Activated CD4-positive, alpha-beta T cell treated with anti-CD3 and anti-CD28 coated beads, Interleukin-2, amount 50 U/mL, for 16 hours (primary cell): Measurements from ENCODE around the gene RNASEH2C.
"Not testable (repeated sequence)": the region's sequence is repeated elsewhere in the genome, so short reads cannot be mapped to it uniquely, and the experiment has no call there.

Experiments
- DNase-seq: peaks from one replicate; pipeline ENCODE4 v3.0.0-alpha.2; 2020

Gene RNASEH2C

GRCh38 chr11:65716774-65717405, 3.7 kb downstream of the RNASEH2C start:
- no peak for DNase-seq

- no peak for DNase-seq
These were observed 4.3 kb downstream of the RNASEH2C start for GRCh38 chr11:65716302-65716701.

GRCh38 chr11:65714433-65714832, 6.2 kb downstream of the RNASEH2C start:
- DNase-seq = no peak

GRCh38 chr11:65713212-65713969, 7.2 kb downstream of the RNASEH2C start:
- no peak for DNase-seq

- DNase-seq = no peak
These were observed 7.9 kb downstream of the RNASEH2C start for GRCh38 chr11:65712633-65713076.

- DNase-seq = peak; percentile 98
These were observed 8.6 kb downstream of the RNASEH2C start, which contains the start of gene KAT5 for GRCh38 chr11:65711785-65712632. Gene KAT5, plus strand, starts transcription at chr11:65712252. Its CDS starts 16 bp downstream, at chr11:65712268.

- DNase-seq = no peak
These were observed 10.2 kb downstream of the RNASEH2C start for GRCh38 chr11:65710421-65710820.

GRCh38 chr11:65709661-65710060, 10.9 kb downstream of the RNASEH2C start:
- no peak for DNase-seq

GRCh38 chr11:65708451-65708850, 12.1 kb downstream of the RNASEH2C start:
- DNase-seq = no peak

GRCh38 chr11:65707002-65707401, 13.6 kb downstream of the RNASEH2C start:
- DNase-seq = not testable (repeated sequence)

- DNase-seq = peak; percentile 83
These were observed 14.3 kb downstream of the RNASEH2C start for GRCh38 chr11:65706303-65706763.

GRCh38 chr11:65703846-65704245, 16.8 kb downstream of the RNASEH2C start:
- no peak for DNase-seq

GRCh38 chr11:65701686-65702085, 18.9 kb downstream of the RNASEH2C start:
- DNase-seq = no peak

GRCh38 chr11:65700399-65700798, 20.2 kb downstream of the RNASEH2C start:
- DNase-seq = no peak

- DNase-seq = no peak
These were observed 21.3 kb downstream of the RNASEH2C start for GRCh38 chr11:65699306-65699705.

GRCh38 chr11:65698205-65698604, 22.4 kb downstream of the RNASEH2C start:
- no peak for DNase-seq

GRCh38 chr11:65696802-65697552, 23.6 kb downstream of the RNASEH2C start:
- no peak for DNase-seq

GRCh38 chr11:65695459-65696241, 24.9 kb downstream of the RNASEH2C start:
- no peak for DNase-seq

GRCh38 chr11:65692367-65692766, 28.2 kb downstream of the RNASEH2C start:
- DNase-seq = no peak

- not testable (repeated sequence) for DNase-seq
These were observed 28.8 kb downstream of the RNASEH2C start for GRCh38 chr11:65691847-65692246.

- no peak for DNase-seq
These were observed 34.6 kb downstream of the RNASEH2C start for GRCh38 chr11:65685981-65686380.

GRCh38 chr11:65683480-65683879, 37.1 kb downstream of the RNASEH2C start:
- not testable (repeated sequence) for DNase-seq
